ENCODE measurements around the gene MTREX. TPM values are rescaled to one million over a fixed set of nuclear protein-coding genes. Genes with fewer than 3 reads are reported as not detected.

MTREX gene
- total and polyA plus RNA-seq, 10 of the 15 experiments (the other 5 are each of a cell fraction or from before 2014, with no cell fraction given), result 20.1 to 102 (median 49.0) TPM

GRCh38 chr5:55472642-55473041, 164.9 kb downstream of the MTREX start:
- H3K36me3 ChIP-seq (ENCODE audit: control insufficient read depth in 2 of 2, insufficient read depth in 2 of 2, low read length in 1 of 2), result no peaks in the 10 kb centered on the region
- no peak overlapping the region for H3K9ac ChIP-seq (ENCODE audit: control insufficient read depth, insufficient read depth, low read length)
- ATAC-seq (no peak), DNase-seq (ENCODE audit: low read depth, low spot score) (no peak), FAIRE-seq (no peak)
- no peak overlapping the region for H3K4me3 ChIP-seq
- SMC1A ChIA-PET (ENCODE audit: uncharacterized antibody, unreplicated experiment), result no interaction called here
- TF ChIP-seq ZNF207 (IDR thresholded peaks at IDR 0.05; ENCODE audit: borderline replicate concordance) (no peak), FOXK2 (IDR thresholded peaks at IDR 0.05) (no peak), IRF3 (IDR thresholded peaks at IDR 0.05) (no peak), SREBF2 (IDR thresholded peaks at IDR 0.05; ENCODE audit: low read length) (no peak), NR2C1 (IDR thresholded peaks at IDR 0.05) (no peak), PML (IDR thresholded peaks at IDR 0.05; ENCODE audit: low read length) (no peak), BRCA1 (IDR thresholded peaks at IDR 0.05; ENCODE audit: low read depth, low read length) (no peak), IRF4 (IDR thresholded peaks at IDR 0.05; ENCODE audit: low read depth, low read length) (no peak), RAD51 (IDR thresholded peaks at IDR 0.05) (no peak), RFX5 (IDR thresholded peaks at IDR 0.05; ENCODE audit: low read depth, low read length) (no peak), SRF (IDR thresholded peaks at IDR 0.05; ENCODE audit: low read depth in 2 of 2, low read length in 2 of 2) (no peak), POLR2AphosphoS5 (IDR thresholded peaks at IDR 0.05; ENCODE audit: low read length) (no peak), HDAC6 (IDR thresholded peaks at IDR 0.05; ENCODE audit: unreplicated experiment) (no peak), PBX3 (IDR thresholded peaks at IDR 0.05; ENCODE audit: insufficient replicate concordance, low read depth, low read length) (no peak), BMI1 (IDR thresholded peaks at IDR 0.05; ENCODE audit: borderline replicate concordance) (no peak), EP300 (IDR thresholded peaks at IDR 0.05; ENCODE audit: borderline replicate concordance in 1 of 2, control insufficient read depth in 1 of 2, low read depth in 2 of 2, low read length in 2 of 2) (no peak), MTA2 (IDR thresholded peaks at IDR 0.05; ENCODE audit: low read depth) (no peak), POU2F2 (IDR thresholded peaks at IDR 0.05; ENCODE audit: borderline replicate concordance, low read depth, low read length) (no peak), JUND (IDR thresholded peaks at IDR 0.05; ENCODE audit: low read depth, low read length) (no peak)
- TF ChIP-seq, protein P1, sequence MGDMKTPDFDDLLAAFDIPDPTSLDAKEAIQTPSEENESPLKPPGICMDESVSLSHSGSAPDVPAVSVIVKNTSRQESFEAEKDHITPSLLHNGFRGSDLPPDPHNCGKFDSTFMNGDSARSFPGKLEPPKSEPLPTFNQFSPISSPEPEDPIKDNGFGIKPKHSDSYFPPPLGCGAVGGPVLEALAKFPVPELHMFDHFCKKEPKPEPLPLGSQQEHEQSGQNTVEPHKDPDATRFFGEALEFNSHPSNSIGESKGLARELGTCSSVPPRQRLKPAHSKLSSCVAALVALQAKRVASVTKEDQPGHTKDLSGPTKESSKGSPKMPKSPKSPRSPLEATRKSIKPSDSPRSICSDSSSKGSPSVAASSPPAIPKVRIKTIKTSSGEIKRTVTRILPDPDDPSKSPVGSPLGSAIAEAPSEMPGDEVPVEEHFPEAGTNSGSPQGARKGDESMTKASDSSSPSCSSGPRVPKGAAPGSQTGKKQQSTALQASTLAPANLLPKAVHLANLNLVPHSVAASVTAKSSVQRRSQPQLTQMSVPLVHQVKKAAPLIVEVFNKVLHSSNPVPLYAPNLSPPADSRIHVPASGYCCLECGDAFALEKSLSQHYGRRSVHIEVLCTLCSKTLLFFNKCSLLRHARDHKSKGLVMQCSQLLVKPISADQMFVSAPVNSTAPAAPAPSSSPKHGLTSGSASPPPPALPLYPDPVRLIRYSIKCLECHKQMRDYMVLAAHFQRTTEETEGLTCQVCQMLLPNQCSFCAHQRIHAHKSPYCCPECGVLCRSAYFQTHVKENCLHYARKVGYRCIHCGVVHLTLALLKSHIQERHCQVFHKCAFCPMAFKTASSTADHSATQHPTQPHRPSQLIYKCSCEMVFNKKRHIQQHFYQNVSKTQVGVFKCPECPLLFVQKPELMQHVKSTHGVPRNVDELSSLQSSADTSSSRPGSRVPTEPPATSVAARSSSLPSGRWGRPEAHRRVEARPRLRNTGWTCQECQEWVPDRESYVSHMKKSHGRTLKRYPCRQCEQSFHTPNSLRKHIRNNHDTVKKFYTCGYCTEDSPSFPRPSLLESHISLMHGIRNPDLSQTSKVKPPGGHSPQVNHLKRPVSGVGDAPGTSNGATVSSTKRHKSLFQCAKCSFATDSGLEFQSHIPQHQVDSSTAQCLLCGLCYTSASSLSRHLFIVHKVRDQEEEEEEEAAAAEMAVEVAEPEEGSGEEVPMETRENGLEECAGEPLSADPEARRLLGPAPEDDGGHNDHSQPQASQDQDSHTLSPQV (IDR thresholded peaks at IDR 0.05), result no peak
- no peaks in the 10 kb centered on the region for H3K27me3 ChIP-seq (replicated peaks in 1 of 2; ENCODE audit: control insufficient read depth in 2 of 2, insufficient read depth in 2 of 2, low read length in 1 of 2)
- in situ Hi-C loops (cut with MboI), result no loop called here
- intact Hi-C loops (cut with micrococcal nuclease; ENCODE audit: unreplicated experiment), result no loop called here
- H3K79me2 ChIP-seq (ENCODE audit: control insufficient read depth, insufficient read depth, low read length), result no peaks in the 10 kb centered on the region
- H3K9me3 ChIP-seq (replicated peaks; ENCODE audit: control insufficient read depth, insufficient read depth, low read length), result no peaks in the 10 kb centered on the region
- no TSS peak for BruUV-seq (replicated peaks)
- POLR2A ChIA-PET, result no interaction called here
- CTCF ChIA-PET, result no interaction called here
- no peaks in the 10 kb centered on the region for H3K4me1 ChIP-seq (ENCODE audit: control insufficient read depth, insufficient read depth, low read length)
- WGBS (ENCODE audit: insufficient coverage, insufficient replicate concordance, low lambda C conversion rate, missing lambda C conversion rate), result 85% methylated on average over 1 of the region's 1 CpG
- no peak overlapping the region for H3K27ac ChIP-seq (ENCODE audit: control insufficient read depth, insufficient read depth)
- no peak overlapping the region for H3K4me2 ChIP-seq (ENCODE audit: control insufficient read depth, insufficient read depth)
- RAD21 ChIA-PET (ENCODE audit: unreplicated experiment), result no interaction called here
- no peaks in the 10 kb centered on the region for H4K20me1 ChIP-seq (ENCODE audit: control insufficient read depth, insufficient read depth)
- H2AFZ ChIP-seq (ENCODE audit: control insufficient read depth, low read depth, low read length), result no peak overlapping the region
